Endodermal cell (in vitro differentiated cells): ENCODE data around the gene TBC1D2B. TPM values are rescaled to one million over a fixed set of nuclear protein-coding genes. Genes with fewer than 3 reads are reported as not detected.
A peak's percentile ranks its signal among the peaks of the same experiment; 100 is the strongest.

ENCODE experiments used
- DNase-seq: peaks from one replicate; pipeline ENCODE4 v3.0.0-alpha.2; 2017
- H3K27ac ChIP-seq: 2 replicates; pipeline ENCODE4 v1.5.1; 2013; ENCODE audit warnings: mild to moderate bottlenecking, low read depth, low read length, moderate library complexity
- H3K27me3 ChIP-seq: 2 replicates; pipeline ENCODE4 v1.6.1; 2013; ENCODE audit warnings: mild to moderate bottlenecking, low read length, moderate library complexity; ENCODE audit not compliant: insufficient read depth, control insufficient read depth, poor library complexity, severe bottlenecking
- H3K36me3 ChIP-seq: 2 replicates; pipeline ENCODE4 v1.7.0; 2013; ENCODE audit warnings: mild to moderate bottlenecking, low read length, moderate library complexity; ENCODE audit not compliant: control insufficient read depth, insufficient read depth
- H3K4me1 ChIP-seq: one replicate; pipeline ENCODE4 v1.7.0; 2013; ENCODE audit warnings: low read length; ENCODE audit not compliant: control insufficient read depth, insufficient read depth
- H3K4me3 ChIP-seq: 2 replicates; pipeline ENCODE4 v1.5.1; 2013; ENCODE audit warnings: mild to moderate bottlenecking, low read length, moderate library complexity
- H3K9ac ChIP-seq: 2 replicates; pipeline ENCODE4 v1.6.1; 2013; ENCODE audit warnings: mild to moderate bottlenecking, low read length, moderate library complexity; ENCODE audit not compliant: poor library complexity, severe bottlenecking; ENCODE audit errors: extremely low read depth
- H3K9me3 ChIP-seq: 2 replicates; pipeline ENCODE4 v1.6.1; 2013; ENCODE audit warnings: mild to moderate bottlenecking, low read length, moderate library complexity; ENCODE audit not compliant: control insufficient read depth
- H3K27ac Mint-ChIP-seq: 2 replicates; pipeline ENCODE4 v1.8.0; 2020; ENCODE audit warnings: mixed read lengths
- H3K27me3 Mint-ChIP-seq: 2 replicates; pipeline ENCODE4 v1.8.0; 2021; ENCODE audit warnings: mild to moderate bottlenecking, mixed read lengths; ENCODE audit not compliant: insufficient read depth
- H3K36me3 Mint-ChIP-seq: 2 replicates; pipeline ENCODE4 v1.8.0; 2020; ENCODE audit warnings: low read depth, mixed read lengths
- H3K4me1 Mint-ChIP-seq: 2 replicates; pipeline ENCODE4 v1.8.0; 2020; ENCODE audit warnings: mixed read lengths
- H3K4me3 Mint-ChIP-seq: 2 replicates; pipeline ENCODE4 v1.8.0; 2020; ENCODE audit warnings: mild to moderate bottlenecking, moderate library complexity, mixed read lengths
- H3K9me3 Mint-ChIP-seq: 2 replicates; pipeline ENCODE4 v1.8.0; 2020; ENCODE audit warnings: mild to moderate bottlenecking, mixed read lengths
- WGBS, 2 experiments: methylation state at CpG; one replicate each; pipeline versions ENCODE4 v1.1.5 to v1.1.7; 2013; ENCODE audit warnings: missing lambda C conversion rate in 2 of 2, mixed read lengths in 1 of 2; ENCODE audit not compliant: insufficient coverage in 1 of 2, insufficient read length in 1 of 2; 5-methylcytosine and 5-hydroxymethylcytosine counted together
- long read RNA-seq, 4 experiments: library from polyadenylated mRNA in 2 of 4; library from RNA in 1 of 4; library from capped mRNA in 1 of 4; stranded (forward) in 3 of 4; unstranded in 1 of 4; transcript quantifications; one replicate each; pipeline ENCODE4 v2.0.0, GENCODE V29; 2020 to 2021; ENCODE audit warnings: inconsistent platforms in 1 of 4
- polyA plus RNA-seq, 2 experiments: library from polyadenylated mRNA; stranded (reverse); fragments of 50-300 nt; gene quantifications; one replicate each; pipeline ENCODE4 v1.2.3, GENCODE V29; 2013
- total RNA-seq, 2 donors: library from RNA; stranded (reverse); fragmentation: NEBNext Ultra II Directional in 1 of 2; extraction: Animal tissue kit (Norgen Biotek cat#: 25700) in 1 of 2; gene quantifications; 2 replicates in 1 of 2; 3 replicates in 1 of 2; pipeline ENCODE4 v1.2.1, GENCODE V29; 2021
- TF ChIP-seq, protein P1 (sequence below): fragments of 200-600 bp; sonication (generic); conservative IDR thresholded peaks from 2 replicates; pipeline ENCODE4 v1.5.0; 2021; ENCODE audit warnings: antibody characterized with exemption, mild to moderate bottlenecking

TBC1D2B gene
- total RNA-seq: 10 to 100 TPM; 13.8 to 23.8 TPM
- polyA plus RNA-seq (2013, experiment 1 of 2): 10.7 TPM
- 12.9 TPM for polyA plus RNA-seq (2013, experiment 2 of 2)
- long read RNA-seq, experiment 1, full-length matches to known transcripts: 2 of 3 reads
- long read RNA-seq, experiment 1, partial matches to known transcripts: 0 of 3 reads
- long read RNA-seq, experiment 1, other reads (novel, unspliced or antisense): 1 of 3 reads
- long read RNA-seq, experiment 2, full-length matches to known transcripts: 12 of 18 reads
- long read RNA-seq, experiment 2, partial matches to known transcripts: 3 of 18 reads
- long read RNA-seq, experiment 2, other reads (novel, unspliced or antisense): 3 of 18 reads
- long read RNA-seq, experiment 3, full-length matches to known transcripts: 7 of 13 reads
- long read RNA-seq, experiment 3, partial matches to known transcripts: 3 of 13 reads
- long read RNA-seq, experiment 3, other reads (novel, unspliced or antisense): 3 of 13 reads
- long read RNA-seq, experiment 4, partial matches to known transcripts: 0 of 1 reads
- long read RNA-seq, experiment 4, other reads (novel, unspliced or antisense): 1 of 1 reads

DNA sequence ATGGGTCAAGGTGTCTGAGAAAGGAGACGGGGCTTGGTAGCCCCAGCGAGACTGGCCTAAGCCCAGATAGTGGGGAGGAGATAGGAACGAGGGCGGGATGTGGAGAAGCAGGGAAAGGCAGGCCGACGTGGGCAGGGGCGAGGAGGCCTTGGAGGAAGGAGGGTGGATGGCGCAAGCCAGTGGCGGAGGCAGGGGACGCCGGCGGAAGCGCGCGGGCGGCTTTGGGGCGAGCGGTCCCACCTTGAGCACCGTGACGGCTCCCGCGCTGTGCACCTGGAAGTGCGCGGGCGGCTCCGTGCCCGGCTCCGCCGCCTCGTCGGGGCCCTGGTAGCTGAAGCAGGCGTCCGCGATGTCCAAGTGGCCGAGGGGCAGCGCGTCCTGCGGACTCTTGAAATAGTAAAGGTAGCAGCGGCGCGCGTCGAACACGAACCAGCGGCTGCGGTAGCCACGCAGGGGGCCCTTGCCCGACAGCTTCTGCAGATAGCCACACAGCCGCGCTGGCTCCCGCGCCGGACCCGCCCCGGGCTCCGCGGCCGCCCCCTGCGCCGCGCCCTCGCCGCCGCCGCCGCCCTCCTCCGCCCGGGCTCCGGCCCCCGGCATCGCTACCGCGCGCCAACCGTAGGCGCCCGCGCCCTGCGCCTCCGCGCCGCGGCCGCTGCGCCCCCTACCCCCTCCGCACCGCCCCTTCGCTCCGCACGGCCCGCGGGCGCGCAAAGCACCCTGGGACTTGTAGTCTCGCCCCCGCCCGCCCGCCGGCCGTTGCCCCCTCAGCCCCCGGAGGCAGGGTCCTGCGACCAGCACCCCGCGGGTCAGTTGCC, at the start of gene TBC1D2B:
TSS of gene TBC1D2B (minus strand) at position 659 of the 818 bp plus-strand sequence. CDS start at position 600, 59 bp downstream.
- no peaks in the 10 kb centered on the region for H3K4me1 ChIP-seq
- TF ChIP-seq, protein P1, sequence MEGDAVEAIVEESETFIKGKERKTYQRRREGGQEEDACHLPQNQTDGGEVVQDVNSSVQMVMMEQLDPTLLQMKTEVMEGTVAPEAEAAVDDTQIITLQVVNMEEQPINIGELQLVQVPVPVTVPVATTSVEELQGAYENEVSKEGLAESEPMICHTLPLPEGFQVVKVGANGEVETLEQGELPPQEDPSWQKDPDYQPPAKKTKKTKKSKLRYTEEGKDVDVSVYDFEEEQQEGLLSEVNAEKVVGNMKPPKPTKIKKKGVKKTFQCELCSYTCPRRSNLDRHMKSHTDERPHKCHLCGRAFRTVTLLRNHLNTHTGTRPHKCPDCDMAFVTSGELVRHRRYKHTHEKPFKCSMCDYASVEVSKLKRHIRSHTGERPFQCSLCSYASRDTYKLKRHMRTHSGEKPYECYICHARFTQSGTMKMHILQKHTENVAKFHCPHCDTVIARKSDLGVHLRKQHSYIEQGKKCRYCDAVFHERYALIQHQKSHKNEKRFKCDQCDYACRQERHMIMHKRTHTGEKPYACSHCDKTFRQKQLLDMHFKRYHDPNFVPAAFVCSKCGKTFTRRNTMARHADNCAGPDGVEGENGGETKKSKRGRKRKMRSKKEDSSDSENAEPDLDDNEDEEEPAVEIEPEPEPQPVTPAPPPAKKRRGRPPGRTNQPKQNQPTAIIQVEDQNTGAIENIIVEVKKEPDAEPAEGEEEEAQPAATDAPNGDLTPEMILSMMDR: no peak
- Mint-ChIP-seq H3K4me3 (peak within 1 kb of the TSS; percentile 80), H3K36me3 (no peaks in the 10 kb centered on the region), H3K4me1 (peaks cover 8% of the 10 kb centered on the region), H3K27me3 (no peaks in the 10 kb centered on the region), H3K9me3 (no peaks in the 10 kb centered on the region), H3K27ac (peak within 1 kb of the TSS; percentile 74)
- peak; percentile 85 for DNase-seq
- peaks cover 7% of the 10 kb centered on the region for H3K27me3 ChIP-seq
- no peaks in the 10 kb centered on the region for H3K9me3 ChIP-seq
- H3K36me3 ChIP-seq: no peaks in the 10 kb centered on the region
- WGBS, 2 experiments: 1 to 9% methylated on average over 12 to 103 of the region's 104 CpGs
- peak within 1 kb of the TSS; percentile 15 for H3K9ac ChIP-seq
- peak within 1 kb of the TSS; percentile 83 for H3K4me3 ChIP-seq
- no peak within 1 kb of the TSS for H3K27ac ChIP-seq

DNA sequence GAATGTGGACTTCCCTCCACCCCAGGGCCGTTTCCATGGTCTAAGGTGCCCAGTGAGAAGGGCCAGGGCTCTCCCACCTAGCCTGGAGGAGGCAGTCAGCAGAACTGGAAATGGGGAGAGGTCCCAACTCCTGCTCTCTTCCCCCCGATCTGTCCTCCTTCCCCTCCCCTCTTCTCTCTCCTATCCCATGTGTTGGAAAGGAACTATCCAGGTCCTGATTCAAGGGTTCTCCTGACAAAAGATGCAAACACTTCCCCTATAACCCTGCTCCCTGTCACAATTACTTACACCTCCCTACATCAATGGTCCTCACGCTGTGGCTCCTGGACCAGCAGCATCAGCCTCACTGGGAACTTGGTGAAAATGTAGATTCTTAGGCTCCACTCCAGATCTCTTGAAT, 47.8 kb upstream of the TBC1D2B start:
- H3K27ac ChIP-seq: no peak overlapping the region
- no peaks in the 10 kb centered on the region for H3K4me1 ChIP-seq
- no peaks in the 10 kb centered on the region for H3K27me3 Mint-ChIP-seq
- H3K36me3 Mint-ChIP-seq: peaks cover 7% of the 10 kb centered on the region
- no peak overlapping the region for H3K4me3 ChIP-seq
- H3K27me3 ChIP-seq: no peaks in the 10 kb centered on the region
- no peaks in the 10 kb centered on the region for H3K9me3 Mint-ChIP-seq
- DNase-seq: no peak
- peaks cover 20% of the 10 kb centered on the region for H3K4me1 Mint-ChIP-seq
- WGBS, 2 experiments: 89 to 100% methylated on average over 1 to 3 of the region's 3 CpGs
- no peaks in the 10 kb centered on the region for H3K9me3 ChIP-seq
- no peak overlapping the region for H3K9ac ChIP-seq
- no peak overlapping the region for H3K27ac Mint-ChIP-seq
- H3K36me3 ChIP-seq: no peaks in the 10 kb centered on the region
- TF ChIP-seq, protein P1: no peak
- H3K4me3 Mint-ChIP-seq: no peak overlapping the region

DNA sequence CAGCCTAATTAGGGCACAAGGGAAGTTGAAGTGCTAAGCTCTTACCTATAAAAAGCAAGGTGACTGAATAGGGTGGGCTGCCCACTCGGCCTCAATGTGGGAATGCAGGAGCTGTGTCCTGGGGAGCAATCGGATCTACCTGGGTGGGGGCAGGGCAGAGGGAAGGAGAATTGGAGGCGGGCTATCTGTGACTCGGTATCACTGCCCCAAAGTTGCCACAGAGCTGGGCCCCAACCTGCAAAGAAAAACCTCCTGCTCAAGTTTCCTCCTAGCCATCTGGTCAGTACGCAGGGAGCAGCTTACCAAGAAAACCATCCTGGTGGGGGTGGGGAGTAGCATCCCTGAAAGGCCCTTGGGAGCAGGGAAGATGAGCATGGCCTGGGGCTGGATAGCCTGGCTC, 43.0 kb upstream of the TBC1D2B start:
- H3K9me3 Mint-ChIP-seq: no peaks in the 10 kb centered on the region
- no peak overlapping the region for H3K4me3 ChIP-seq
- no peaks in the 10 kb centered on the region for H3K9me3 ChIP-seq
- no peaks in the 10 kb centered on the region for H3K27me3 Mint-ChIP-seq
- WGBS, 2 experiments: 73 to 80% methylated on average over 1 to 5 of the region's 5 CpGs
- H3K4me1 ChIP-seq: no peaks in the 10 kb centered on the region
- peaks cover 7% of the 10 kb centered on the region for H3K4me1 Mint-ChIP-seq
- H3K27ac Mint-ChIP-seq: peak overlapping the region; percentile 52
- DNase-seq: no peak
- H3K4me3 Mint-ChIP-seq: no peak overlapping the region
- H3K9ac ChIP-seq: no peak overlapping the region
- peaks cover 8% of the 10 kb centered on the region for H3K36me3 Mint-ChIP-seq
- H3K27me3 ChIP-seq: no peaks in the 10 kb centered on the region
- H3K36me3 ChIP-seq: no peaks in the 10 kb centered on the region
- no peak overlapping the region for H3K27ac ChIP-seq
- TF ChIP-seq, protein P1: no peak
